Fibroblast of skin of right biceps (primary cell): ENCODE results near the gene ASGR2.
"Not testable (repeated sequence)": the region's sequence is repeated elsewhere in the genome, so short reads cannot be mapped to it uniquely, and the experiment has no call there.

ENCODE experiments used
- DNase-seq: peaks from one replicate; pipeline ENCODE4 v3.0.0-alpha.2; 2013

Gene ASGR2

GRCh38 chr17:7097940-7098339 lies 16.7 kb downstream of the ASGR2 start:
- no peak for DNase-seq

GRCh38 chr17:7095625-7096024 lies 19.0 kb downstream of the ASGR2 start:
- no peak for DNase-seq

DNA sequence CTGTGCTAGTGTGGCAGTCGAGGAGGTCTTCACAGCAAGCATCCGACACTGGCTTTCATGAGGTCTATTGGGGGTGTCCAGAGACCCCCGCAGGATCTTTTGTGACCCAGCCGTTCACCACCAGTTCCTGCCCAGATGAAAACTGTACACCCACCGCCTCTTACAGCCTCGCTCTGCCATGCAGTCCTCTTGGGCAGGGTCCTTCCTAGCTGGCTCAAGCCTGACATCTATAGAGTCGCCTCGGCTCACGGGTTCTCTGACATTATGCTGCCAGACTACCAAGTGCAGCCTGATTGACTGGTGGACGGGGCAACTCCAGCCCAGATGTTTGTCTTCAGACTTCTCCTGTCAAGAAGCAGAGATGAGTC lies 20.0 kb downstream of the ASGR2 start:
- no peak for DNase-seq

GRCh38 chr17:7091311-7092005 lies 23.2 kb downstream of the ASGR2 start:
- DNase-seq: not testable (repeated sequence)

DNA sequence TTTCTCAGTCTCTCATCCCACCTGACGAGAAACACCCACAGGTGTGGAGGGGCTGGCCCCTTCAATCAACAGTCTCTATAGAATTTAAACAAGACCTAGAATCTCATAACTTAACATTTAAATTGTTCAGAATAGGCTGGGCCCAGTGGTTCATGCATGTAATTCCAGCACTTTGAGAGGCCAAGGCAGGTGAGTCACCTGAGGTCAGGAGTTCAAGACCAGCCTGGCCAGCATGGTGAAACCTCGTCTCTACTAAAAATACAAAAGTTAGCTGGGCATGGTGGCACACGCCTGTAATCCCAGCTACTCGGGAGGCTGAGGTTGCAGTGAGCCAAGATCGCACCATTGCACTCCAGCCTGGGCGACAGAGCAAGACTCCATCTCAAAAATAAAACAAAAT lies 25.1 kb downstream of the ASGR2 start:
- DNase-seq: not testable (repeated sequence)

GRCh38 chr17:7088442-7088841 lies 26.2 kb downstream of the ASGR2 start:
- not testable (repeated sequence) for DNase-seq

DNA sequence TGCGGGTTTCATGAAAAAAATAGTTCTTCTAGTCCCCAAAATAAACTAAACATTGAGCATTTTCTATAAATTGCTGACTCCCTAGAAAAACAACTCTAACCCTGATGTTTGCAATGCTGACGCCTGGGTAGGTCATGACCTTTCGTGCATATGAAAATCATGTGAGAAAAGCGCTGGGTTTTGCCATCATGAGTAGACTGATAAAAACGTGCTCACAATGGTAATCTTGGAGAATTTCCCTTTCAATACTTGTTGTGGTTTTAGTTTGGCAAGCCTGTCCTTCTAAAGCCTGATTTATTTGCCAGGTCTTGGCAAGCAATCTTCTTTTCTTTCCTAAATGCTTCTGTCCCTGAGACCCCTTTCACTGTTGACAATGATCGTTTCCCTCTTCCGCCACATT lies 30.5 kb downstream of the ASGR2 start:
- no peak for DNase-seq

GRCh38 chr17:7083592-7083991 lies 31.0 kb downstream of the ASGR2 start:
- DNase-seq: peak; percentile 9

DNA sequence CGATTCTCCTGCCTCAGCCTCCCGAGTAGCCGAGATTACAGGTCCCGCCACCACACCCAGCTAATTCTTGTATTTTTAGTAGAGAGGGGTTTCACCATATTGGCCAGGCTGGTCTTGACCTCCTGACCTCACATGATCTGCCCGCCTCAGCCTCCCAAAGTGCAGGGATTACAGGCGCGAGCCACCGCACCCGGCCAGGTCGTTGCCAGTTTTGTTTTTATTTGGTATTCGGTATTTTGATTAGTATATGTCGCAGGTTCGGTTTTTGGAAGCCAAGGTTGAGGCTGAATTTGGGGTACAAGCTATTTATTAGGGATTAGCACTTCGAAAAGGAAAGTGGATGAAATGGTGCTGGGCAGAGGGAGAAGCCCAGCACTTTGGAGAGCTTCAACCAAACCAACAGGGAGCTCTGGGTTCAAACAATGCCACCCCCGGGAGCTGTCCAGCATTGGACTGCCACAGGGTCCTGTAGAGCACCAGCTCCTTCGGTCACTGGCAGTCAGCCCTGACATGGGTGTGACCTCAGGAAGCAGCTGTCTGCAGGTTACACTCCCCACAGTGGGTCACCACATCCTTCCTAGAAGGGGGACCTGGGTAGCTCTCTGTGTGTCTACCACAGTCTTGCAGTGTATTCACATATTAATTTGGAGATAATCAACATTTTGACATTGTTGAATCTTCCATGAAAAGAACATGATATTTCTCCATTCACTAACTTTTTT lies 33.1 kb downstream of the ASGR2 start:
- DNase-seq: no peak

DNA sequence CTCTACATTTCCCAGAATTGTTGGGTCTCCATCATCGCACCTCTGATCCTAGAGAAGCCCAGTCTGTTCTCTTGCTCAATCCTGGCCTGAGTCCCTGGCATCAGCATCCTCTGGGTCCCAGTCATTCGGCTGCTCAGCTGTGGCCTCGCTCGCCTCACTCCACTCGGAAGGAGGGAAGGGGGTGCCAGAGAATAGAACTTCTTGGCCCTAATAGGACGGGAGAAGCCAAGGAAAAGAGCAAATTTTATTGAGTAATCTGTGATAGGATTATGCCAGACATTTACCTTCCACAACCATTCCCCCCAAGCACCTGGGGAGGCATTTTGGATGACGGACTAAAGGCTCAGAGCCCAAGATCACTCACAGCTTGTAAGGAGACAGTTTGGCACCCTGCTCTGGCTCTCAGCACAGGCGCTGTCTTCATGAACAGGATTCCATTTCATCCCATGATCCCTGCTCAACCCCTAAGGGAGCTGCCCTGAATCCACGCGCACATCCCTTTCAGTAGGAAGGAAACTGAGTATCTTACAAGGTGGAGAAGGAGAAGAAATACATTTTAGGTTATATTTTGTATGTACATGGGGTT lies 34.1 kb downstream of the ASGR2 start:
- DNase-seq: no peak

DNA sequence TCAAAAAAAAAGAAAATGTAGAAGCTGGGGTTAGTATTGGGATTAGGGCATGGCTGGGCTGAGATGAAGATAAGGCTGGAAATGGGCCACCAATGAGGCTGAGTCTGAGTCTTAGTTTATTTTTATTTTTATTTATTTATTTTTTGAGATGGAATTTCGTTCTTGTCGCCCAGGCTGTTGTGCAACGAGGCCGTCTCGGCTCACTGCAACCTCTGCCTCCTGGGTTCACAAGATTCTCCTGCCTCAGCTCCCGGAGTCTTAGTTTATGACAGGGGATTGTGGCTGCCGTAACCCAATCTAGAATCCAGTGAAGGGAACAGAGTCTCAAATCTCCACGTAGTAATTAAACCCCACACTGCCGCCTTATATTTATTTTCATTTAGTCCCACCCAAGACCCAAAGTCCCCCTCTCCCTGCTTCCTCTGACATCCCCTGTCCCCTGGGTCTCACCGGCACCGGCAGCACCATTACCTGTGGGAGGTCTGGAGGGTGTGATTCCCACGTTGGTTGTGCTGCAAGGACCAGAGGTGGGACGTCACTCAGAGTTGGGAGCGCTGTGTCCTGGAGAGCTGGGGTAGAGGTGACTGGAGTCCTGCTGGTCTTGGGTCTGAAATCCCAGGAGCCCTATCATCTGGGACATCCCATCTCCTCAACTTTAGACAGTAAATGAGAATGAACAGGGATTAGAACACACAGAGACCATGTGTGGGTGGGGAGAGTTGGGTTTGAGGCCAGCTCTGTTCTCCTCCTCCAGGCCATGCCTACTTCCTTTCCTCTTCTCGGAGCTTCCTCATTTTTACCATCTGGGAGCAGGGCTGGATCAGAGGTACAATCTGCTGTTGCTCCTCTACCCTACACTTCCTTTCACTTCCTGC lies 34.8 kb downstream of the ASGR2 start, which contains the start of gene CLEC10A:
Gene CLEC10A (minus strand): TSS at position 671 of the 875 bp plus-strand sequence. CDS start 1,439 bp downstream, outside the sequence.
- DNase-seq: no peak

- DNase-seq: no peak
Observed at GRCh38 chr17:7078711-7079110, 35.9 kb downstream of the ASGR2 start.

- DNase-seq: no peak
Observed at GRCh38 chr17:7077911-7078546, 36.6 kb downstream of the ASGR2 start.

- DNase-seq: no peak
Observed at GRCh38 chr17:7074931-7075330, 39.7 kb downstream of the ASGR2 start.

DNA sequence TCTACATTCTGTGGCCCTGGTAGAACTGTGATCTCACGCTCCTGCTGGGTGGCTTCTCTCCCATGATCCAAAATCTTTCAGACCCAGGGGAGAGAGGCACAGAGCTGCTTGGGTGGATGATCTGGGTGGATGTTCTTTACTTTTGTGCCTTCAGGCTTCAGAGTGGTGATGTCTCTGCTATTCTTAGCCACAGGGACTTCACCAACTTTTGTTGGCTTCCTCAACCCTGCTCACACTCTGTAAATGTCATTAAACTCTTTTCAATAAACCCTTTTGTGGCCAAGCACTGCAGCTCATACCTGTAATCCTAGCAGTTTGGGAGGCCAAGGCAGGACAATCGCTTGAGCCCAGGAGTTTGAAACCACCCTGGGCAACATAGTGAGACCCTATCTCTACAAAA lies 42.2 kb downstream of the ASGR2 start:
- DNase-seq: no peak

DNA sequence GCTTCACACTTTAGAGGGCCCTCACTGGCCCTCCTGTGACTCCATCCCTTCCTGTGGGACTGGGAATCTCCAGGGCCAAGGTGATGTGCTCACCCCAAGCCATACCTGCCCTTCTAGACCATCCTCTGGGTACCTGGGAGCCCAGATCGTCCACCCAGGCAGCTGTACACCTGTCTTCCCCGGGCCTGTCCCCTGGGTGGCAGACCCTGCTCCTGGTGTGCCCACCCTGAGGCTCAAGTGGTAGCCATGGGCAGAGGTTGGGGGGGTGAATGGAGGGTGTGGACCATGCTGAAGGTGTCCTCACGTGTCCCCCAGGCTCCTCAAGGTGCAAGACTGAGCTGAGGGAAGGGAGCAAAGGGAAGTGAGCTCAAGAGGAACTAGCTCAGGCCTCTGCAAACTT lies 43.9 kb downstream of the ASGR2 start:
- DNase-seq: no peak

DNA sequence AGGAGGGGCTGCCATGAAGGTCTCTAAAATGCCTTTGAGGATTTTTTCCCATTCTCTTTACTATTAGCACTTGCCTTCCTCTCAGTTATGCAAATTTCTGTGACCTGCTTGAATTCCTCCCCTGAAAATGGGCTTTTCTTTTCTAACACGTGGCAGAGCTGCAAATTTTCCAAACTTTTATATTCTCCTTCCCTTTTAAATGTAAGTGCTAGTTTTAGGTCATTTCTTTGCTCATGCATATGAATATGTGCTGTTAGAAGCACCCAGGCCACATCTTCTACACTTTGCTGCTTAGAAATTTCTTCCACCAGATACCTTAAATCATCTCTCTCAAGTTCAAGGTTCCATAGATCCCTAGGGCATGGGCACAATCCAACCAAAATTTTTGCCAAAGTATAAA lies 46.4 kb downstream of the ASGR2 start:
- DNase-seq: no peak

DNA sequence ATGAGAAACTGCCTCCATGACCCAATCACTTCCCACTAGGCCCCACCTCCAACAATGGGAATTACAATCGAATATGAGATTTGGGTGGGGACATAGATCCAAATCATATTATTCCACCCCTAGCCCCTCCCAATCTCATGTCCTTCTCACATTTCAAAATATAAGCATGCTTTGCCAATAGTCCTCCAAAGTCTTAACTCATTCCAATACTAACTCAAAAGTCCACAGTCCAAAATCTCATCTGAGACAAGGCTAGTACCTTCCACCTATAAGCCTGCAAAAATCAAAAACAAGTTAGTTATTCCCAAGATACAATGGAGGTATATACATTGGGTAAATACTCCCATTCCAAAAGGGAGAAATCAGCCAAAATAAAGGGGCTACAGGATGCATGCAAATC lies 47.4 kb downstream of the ASGR2 start:
- no peak for DNase-seq

- DNase-seq: no peak
Observed at GRCh38 chr17:7064261-7064660, 50.4 kb downstream of the ASGR2 start.

GRCh38 chr17:7063518-7064094 lies 51.0 kb downstream of the ASGR2 start:
- DNase-seq: no peak

- peak; percentile 68 for DNase-seq
Observed at GRCh38 chr17:7060165-7060891, 54.3 kb downstream of the ASGR2 start.
